ENCODE measurements around the gene MACROD2.

The MACROD2 gene

DNA sequence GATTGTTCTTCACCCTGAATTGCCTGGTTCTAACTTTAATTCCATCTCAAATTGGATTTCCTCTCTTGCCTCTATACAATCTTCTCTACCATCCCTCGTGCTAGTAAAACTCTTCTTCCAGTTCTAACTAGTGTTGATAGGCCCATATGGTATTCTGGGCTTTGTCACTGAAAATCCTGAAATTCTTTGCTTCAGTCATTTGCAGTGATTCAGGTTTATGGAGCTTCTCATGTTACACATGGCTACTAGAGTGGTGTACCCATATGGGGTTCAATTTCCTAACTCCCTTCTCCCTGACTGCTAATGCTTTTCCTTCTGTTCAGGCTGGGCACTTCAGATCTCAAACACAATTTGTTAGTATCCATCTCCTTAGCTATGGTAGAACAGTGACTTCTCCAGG, 1621.3 kb downstream of the MACROD2 start:
- peak; percentile 59 for DNase-seq

DNA sequence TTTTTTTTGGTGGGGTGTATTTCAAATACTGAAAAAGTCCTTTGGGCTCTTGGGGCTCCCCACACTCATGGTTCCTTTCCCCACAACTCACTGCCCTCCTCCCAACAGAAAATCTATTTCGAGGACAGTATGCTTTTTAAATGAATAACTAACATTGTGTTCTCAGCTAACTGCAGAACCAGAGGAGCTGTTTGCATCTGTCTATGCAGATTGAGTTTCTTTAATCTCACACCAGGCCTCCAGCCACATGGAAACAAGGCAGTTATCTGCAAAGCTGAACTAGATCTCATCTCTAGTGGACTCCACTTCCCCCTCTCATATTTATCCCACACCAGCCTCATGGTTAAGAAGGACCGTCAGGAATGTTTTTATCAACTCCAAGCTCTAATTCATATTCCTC, 1622.8 kb downstream of the MACROD2 start:
- DNase-seq: no peak

DNA sequence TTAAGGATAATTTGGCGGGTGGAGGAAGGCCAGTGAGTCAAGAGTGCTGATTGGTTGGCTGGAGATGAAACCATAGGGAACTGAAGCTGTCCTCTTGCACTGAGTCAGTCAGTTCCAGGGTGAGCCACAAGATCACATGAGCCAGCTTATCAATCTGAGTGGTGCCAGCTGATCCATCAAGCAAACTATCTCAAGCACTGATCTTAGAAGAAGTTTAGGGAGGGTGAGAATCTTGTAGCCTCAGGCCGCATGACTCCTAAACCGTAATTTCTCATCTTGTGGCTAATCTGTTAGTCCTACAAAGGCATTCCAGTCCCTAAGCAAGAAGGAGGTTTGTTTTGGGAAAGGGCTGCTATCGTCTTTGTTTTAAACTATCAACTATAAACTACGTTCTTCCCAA, 1623.6 kb downstream of the MACROD2 start:
- DNase-seq: no peak

DNA sequence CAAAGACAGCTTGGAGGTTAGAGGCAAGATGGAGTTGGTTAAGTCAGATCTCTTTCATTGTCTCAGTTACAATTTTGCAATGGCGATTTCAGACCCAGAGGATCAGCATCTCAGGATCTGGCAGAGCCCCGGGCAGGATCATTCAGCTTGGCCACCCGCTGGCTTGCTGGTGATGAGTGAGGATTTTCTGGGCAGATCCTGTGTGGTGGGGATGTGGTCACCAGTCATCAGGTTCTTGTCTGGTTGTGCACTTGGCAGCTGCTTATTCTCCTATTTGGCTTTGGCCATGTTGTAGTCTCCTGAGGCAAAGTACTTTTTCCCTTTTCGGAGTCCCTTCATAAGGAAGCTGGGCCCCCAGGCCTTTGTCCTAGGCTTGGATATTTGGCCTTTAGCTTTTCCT, 1624.0 kb downstream of the MACROD2 start:
- DNase-seq: no peak

DNA sequence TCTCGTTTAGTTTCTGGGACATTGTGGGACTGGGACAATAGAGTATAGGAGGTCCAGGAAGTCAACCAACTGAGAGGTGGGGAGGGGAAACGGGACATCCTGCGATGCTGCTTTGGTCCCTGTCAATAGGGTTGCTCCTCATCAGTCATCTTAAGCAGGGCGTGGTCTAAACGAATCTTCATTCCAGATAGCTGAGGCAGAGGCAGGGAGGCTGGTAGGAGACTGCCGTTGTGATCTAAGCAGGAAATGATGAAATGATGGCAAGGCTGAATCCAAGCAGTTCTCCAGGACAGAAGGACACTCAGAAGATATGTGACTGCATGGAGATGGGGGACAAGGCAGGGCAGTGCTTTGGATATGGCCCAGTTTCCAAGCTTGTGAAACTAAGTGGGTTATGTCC, 1624.5 kb downstream of the MACROD2 start:
- DNase-seq: no peak

DNA sequence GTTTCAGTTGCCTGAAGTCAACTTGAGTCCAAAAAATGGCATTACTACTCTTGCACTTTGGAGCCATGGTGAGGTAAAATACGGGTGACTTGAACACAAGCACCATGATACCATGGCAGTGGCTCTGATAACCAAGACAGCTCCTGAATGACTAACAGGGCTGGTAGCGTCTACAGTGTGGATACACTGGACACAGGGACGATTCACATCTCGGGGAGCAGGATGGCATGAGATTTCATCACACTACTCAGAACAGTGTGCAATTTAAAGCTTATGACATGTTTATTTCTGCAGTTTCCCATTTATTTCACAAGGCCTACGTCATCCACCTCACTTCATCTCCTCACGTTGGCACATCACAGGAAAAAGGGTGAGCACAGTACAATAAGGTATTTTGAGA, 1627.1 kb downstream of the MACROD2 start:
- DNase-seq: no peak

DNA sequence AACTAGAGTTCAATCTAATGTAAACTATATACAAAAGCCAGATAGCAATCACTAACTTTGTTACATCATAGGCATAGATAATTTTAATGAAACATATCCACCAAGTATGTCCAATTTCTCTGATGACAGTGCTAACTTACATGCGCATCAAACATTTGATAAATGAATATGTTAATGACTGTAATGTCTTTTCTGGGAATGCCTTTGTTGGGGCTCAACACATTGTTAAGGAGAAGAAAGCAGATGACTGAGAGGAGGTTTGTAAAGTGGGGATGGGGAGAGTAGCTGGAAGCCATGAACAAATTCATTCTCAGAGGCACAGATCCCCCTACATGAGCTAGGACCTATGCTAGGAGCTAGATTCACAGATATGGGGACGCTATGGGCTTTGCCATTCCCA, 1627.9 kb downstream of the MACROD2 start:
- no peak for DNase-seq

DNA sequence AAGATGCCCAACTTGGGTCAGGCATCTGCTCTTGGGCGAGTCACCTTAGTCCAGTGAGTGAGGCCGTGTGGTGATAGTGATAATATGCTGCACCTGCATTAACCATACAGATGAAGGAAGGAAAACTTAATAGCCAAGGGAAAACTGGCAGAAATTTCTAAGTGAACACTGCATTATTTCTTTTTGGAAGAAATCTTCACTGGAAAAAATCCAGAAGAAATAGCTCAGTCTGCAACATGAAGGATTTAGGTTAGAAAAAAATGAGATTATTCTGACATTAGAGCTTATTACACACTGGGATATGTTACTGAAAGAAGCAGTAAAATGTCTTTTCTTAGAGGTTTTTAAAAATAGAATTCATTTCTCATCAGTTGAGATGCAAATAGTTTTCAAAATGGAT, 1630.7 kb downstream of the MACROD2 start:
- DNase-seq: no peak

DNA sequence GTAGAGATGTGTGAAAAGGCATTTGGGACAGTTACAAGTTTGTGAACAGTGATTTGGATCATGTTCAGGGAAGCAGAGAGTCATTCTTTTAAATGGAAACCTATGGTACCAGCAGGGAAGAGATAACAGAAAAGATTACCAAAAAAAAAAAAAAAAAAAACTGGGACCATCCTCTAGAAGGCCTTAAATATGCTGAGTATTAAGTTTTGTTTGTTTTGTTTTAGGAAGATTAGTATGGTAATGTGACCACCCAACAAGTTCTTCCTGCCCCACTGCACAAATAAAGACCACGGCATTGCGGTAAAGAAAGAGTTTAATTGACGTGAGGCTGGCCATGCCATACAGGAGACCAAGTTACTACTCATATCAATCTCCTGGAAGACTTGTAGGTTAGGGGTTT, 1631.8 kb downstream of the MACROD2 start:
- no peak for DNase-seq

DNA sequence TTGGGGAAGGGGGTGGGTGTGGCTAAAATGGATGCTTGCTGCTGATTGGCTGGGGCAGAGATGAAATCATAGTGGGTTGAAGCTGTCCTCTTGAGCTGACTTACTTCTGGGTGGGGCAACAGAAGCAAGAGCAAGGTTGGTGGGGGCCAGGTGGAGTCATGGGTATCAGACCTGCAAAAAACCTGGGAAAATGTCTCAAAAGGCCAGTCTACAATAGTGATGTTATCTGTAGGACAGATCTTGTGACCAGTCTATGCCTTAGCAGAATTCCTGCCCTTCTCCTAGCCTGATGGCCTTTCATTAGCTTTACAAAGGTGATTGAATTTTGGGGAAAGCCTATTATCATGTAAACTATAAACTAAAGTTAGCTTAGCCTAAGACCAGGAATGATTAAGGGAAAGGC, 1632.2 kb downstream of the MACROD2 start:
- no peak for DNase-seq

DNA sequence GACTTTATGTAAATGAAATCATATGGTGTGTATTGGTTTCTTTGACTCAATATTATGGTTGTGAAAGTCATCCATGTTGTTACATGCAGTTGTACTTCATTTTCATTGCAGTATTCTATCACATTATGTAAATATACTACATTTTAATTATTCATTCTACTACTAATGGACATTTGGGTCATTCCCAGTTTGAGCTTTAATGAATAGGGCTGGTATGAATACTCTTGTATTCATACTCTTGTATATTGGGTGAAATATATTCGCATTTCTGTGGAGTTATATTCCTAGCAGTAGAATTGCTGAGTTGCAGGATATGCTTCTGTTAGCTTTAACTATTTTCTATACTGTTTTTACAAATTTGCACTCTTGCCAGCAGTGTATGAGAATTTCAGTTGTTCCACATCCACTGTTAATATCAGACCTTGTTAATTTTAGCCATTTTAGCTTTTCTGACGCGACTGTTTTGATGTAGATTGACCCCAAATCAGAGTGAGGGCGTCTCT, 1633.6 kb downstream of the MACROD2 start:
- DNase-seq: no peak

DNA sequence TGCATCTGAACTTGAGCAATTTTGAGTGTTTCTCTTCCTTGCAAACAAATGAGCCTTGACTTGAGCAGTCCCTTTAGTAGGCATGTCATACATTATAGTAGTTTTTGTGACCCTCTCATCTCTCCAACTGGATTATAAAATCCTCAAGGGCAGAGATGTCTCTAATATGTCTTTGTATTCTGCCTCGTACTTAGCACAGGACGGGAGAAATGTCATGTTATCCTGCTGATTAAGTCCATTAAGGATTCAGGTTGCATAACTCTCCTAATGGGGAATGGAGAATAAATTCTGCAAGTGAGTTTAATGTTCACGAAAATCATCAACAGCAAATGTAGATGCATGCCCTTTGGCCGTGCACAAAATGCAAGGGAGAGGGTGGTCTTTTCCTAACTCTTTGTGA, 1635.0 kb downstream of the MACROD2 start:
- no peak for DNase-seq

DNA sequence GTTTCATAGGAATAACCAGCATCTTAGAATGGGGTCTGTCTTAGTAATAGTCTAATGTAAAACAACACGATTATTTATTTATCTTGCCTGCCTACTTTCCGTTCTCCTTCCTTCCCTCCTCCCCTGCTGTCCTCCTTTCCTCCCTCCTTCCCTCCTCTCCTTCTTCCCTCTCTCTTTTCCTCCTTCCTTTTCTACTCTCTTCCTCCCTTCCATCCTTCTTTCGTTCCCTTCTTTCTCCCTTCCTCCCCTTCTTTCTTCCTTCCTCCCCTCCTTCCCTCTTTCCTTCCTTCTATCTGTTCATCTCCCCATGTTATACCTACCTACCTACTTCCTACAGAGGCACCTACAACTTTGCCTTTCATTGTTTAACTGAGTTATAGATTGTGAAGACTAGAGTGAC, 1637.4 kb downstream of the MACROD2 start:
- DNase-seq: no peak

DNA sequence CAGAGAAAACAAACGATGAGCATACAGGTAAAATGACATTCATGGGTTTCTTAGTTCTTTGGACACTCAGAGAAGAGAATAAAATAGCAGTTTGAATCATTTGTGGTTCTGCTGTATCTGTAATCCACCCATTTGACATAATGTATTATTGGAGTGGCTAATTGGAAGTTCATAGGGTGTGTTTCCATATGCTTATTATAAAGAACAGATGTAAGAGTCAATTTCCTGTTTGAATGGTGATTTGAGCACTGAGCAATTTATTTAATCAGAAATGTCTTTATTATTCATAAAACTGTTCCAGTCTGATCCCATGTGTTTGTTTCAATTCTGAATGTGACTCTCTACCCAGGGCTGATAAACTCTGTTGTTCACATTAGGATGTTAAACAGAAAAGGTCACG, 1638.8 kb downstream of the MACROD2 start:
- peak; percentile 9 for DNase-seq

DNA sequence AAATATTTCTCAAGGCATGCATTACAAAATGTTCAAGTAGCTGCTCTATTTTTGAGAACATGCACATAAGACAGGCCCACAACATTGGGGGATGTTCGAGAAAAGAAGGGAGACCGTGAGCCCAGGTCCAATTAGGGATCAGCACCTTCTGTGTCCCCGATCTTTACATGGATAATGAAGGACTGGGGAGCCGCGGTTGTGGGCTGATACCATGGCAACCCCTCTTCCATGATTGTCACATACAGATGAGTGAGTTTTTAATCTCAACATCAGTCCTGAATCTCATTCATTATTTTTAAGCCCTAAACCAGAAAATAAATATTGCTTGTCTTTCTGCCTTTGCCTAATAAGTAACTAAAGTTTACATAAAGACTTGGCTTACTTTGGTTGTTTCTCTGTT, 1642.2 kb downstream of the MACROD2 start:
- DNase-seq: no peak

DNA sequence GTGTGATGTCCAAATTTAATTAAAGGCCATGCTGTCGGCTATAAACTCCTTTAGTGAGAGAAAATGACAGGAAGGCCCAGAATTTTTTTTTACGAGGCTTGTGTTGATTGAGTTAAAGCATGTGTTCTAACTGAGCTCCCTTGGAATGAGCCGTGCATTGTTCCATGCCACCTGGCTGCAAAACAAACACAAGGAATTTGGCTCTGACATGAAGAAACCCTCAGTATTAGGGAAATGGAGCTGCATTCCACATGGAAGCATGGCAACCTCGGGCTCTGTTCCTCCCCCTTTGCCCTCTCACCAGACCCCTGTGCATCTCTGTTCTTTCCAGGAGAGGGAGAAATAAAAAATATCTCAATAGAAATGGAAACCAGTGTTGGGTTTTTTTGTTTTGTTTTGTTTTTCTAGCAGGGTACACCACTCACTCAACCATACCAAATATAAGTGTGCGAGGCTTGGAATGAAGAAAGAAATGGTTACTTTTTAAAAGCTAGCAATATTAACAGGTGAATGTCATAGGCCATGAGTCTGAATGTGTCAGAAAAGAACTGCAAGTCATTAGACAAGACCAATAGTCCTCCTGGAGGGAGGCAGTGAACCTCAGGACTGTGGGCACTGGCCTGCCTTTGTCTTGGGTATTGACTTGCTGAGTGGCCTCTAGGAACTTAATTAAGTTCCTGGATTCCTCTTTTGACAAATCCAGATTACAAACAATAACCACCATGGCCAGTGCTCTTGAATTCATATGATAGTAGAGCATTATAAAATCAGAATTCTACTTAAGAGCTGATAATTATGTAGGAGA, 1642.8 kb downstream of the MACROD2 start:
- no peak for DNase-seq

DNA sequence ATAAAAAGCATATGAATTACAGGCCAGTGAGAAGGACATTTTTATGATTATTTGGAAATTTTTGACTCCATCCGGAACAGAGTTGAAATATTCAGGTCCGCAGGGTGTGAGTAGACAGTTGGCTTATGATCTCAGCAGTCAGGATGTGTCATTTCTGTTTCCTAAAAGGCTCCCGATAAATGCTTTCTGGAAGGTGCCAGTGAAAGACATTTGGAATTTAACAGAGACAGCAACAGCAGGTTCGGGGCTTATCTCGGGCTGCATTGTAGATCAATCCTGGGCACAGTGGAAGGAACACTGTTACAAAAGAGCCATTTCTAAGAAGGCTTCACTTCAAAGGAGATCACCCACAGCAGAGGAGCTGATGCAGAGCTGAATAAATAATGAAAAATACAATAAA, 1643.5 kb downstream of the MACROD2 start:
- no peak for DNase-seq

DNA sequence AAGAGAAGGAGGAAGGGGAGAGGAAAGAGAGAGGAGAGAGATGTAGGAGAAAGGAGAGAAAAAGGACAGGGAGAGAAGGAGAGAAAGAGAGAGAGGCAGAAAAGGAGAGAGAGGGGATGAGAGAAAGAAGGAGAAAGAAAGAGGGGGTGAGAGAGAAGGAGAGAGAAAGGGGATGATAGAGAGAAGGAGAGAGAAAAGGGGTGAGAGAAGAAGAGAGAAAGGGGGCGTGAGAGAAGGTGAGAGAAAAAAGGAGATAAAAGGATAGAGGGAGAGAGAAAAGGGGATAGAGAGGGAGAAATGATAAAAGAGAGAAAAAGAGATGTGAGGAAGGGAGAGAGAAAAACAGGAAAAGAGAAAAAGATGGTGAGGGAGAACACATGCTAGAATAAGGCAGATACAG, 1644.5 kb downstream of the MACROD2 start:
- DNase-seq: no peak

DNA sequence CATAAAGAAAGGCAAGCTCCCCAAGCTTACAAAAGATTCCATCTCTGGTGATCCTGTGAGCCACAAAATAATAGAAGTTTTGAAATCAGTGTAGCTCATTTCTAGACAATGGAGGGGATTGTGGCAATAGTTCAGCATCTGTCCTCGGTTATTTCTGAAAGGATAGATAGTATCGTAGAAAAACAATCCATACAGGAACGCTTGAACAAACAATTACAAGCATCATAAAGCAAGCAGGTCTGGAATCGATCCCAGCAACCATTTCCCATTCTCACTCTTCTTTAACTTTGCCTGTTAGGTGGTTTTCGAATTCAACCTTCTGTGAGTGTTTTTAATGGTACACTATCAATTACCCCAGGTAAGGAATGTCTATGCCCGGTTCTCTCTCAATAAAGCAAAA, 1646.8 kb downstream of the MACROD2 start:
- no peak for DNase-seq

DNA sequence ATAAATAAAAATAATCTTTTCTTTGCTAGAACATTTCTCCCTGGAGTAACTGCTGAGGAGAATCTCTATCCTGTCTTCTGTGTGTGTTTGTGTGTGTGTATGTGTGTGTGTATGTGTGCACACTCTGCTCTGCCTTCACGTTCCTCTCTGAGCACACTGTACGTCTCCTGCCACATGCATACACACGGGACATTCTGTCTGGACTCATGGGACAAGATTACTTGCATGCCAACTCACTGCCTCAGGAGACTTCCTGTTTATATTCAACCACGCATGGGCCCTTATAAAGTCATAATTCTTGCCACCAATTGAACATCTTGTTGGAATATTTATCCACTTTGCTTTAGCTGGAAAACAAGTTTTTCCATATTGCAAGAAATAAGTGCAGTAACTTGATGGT, 1647.4 kb downstream of the MACROD2 start:
- peak; percentile 49 for DNase-seq

DNA sequence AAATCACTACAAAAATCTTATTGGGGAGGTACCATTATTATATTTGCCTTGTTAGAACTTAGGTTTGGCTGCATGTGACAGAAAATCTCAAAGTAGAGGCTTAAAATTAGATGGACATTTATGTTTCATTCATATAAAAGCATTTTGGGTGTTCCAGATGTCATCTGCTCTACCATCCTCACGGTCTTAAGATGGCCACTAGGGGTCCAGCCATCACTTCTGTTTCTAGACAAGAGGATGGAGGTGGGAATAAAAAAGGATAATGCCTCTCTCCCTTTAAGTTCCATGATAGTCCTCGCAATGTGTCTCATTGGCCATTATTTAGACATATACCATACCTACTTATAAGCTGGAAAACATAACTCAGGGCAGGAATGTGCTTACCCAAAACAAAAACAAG, 1648.4 kb downstream of the MACROD2 start:
- DNase-seq: no peak

DNA sequence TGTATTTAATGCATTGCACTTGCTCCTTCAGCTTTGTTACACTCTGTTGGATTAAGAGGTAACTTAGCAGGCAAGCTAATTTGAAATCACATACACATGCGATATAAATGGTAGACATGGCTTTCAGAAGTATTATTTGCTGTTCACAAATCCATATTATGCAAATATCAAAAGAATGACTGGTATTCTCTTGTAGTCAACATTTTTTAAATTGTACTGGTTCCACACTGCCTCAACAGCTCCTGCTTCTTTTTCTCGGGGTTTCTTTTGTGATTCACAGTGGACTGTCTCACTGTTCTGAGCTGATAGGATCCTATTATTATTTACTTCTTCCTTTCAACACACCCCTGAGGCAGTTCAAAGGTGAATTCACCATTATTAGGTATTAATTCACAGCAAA, 1650.5 kb downstream of the MACROD2 start:
- no peak for DNase-seq

DNA sequence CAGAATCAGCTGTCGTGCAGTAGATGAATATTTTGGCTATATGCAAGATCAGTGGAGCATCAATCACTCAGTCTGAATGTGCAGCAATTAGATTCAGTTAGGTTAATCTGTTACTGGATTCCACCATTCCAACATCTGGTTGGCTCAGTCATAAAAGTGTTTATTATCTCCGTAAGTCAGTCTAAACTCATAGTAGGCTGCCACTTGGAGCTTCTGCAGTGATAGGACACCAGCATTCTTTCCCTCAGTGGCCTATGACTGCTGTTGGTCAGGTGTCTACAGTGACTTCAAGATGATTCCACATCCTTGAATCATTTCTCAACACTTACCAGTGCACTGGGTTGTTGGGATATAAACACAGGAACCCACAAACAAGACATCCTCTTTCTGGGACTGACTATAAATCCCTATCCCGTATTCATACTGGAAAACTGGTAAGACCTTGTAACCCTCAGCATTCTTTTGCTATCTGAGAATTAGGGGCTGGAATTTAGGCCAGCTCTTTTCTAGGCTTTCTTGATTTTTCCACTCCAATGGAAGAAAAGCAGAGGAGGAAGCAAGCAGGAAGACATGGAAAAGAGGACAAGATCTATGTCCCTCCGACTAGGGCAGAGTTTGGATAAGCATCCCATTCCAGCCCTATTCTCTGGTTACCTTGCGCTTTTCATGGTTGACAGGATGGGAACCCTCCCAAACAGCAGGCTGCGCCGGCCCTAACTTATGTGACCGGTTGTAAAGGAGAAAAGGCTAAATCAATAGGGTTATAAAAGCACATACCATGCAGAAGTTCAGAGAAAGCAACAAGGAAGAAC, 1658.3 kb downstream of the MACROD2 start:
- DNase-seq: no peak

DNA sequence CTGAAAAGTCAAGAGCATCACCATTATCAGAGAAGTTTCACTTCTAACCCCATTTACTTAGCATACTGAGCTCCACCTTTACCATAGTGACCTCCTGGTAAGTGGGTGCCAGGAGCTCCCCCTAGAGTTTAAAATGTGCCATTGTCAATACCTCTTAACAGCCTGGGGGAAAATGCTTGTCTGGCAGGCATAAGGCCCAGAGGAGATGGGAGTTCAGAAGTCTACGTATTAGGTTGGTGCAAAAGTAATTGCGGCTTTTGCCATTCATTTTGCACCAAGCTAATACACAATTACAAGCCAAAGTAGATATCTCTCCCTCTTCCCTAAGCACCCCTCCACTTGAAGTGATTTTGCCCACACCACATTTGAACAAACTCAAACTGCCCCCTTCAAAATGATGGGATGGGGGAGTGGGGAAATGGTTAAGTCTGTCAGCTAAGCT, 1658.9 kb downstream of the MACROD2 start:
- DNase-seq: peak; percentile 56

Measured in fibroblast of skin of abdomen (primary cell).